ENCODE measurements around the gene ELAPOR1.

GRCh38 chr1:109067883-109068282 lies 46.0 kb upstream of the ELAPOR1 start:
- TF ChIP-seq POLR2A (IDR thresholded peaks at IDR 0.05), result no peak
- no peak for TF ChIP-seq CTCF (IDR thresholded peaks at IDR 0.05)

Measured in esophagus squamous epithelium (tissue), 4 donors.